C1 segment of cervical spinal cord (tissue), 14 donors: ENCODE data around the gene SEC16B.

Source experiments
- DNase-seq, 14 donors: peaks; one replicate each; lab custom pipeline; 2025; lab: John Stamatoyannopoulos, UW

SEC16B gene

DNA sequence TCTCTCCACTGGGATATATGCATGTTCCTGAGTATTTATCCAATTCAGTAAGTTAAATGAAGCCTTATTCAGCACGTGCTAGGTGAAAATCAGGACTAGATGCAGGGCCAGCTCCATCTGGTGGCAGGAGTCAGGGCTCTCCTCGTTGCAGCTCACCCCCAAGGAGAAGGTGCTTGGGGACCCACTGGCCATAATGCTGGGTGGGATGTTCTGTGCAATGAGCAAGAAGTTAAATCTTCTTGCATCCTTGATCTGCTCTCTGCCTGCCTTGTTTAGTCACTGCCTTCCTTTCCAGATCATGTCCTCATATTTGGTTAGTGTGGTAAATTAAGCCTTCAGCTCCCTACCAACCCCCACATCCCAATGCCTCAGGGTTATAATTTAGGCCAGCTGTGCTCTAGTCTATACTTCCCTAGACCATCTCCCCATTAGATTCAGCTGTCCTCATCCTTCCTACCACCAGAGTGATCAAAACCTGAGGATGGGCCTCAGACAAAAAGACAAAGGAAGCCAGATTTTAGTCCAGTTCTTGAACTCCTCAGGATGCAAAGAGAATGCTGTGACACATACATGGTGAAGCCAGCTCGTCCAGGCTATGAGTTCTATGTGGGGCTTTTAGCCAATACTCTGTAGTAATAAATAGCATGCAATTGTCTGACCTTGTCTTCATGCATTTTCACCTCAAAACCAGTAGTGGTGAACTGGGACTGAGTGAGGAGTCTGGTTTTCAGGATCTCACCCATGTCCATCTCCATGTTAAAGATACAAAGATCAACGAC, 55.9 kb downstream of the SEC16B start:
- DNase-seq: peak in 1 of 14 donors; percentile 4

DNA sequence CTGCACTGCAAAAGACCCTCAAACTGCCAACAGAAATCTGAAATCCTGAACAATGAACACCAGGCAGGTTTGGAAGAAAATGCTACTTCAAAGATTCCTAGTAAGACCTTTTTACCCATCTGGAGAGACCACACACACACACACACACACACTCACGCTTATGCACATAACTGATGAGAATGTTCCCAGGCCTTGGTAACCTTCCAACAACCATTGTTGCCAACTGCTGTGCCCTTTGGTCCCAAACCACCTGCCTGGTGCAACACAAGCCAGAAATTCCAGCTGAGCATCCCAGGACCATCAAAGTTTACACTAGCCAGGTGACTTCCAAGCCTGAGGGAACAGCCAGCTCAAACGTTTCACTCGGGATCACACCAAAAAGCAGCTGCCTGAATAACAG, 56.9 kb downstream of the SEC16B start:
- no peak for DNase-seq

DNA sequence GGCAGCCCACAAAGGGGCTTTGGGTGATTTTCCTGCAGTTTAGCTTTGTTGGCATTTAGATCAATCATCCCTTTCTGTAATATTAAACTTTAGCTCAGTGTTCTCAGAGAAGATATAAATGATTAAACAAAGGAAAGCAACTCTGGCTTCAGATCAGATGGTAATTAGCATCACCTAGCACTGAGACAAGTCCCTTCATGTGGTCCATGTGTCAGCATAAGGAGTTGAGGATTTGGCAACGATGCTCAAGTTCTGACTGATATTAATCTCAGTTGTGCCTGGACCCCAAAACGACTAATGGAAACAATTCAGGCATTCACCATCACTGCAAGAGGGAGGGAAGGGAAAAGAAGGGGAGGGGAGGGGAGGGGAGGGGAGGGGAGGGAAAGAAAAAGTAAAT, 60.4 kb downstream of the SEC16B start:
- DNase-seq: no peak

DNA sequence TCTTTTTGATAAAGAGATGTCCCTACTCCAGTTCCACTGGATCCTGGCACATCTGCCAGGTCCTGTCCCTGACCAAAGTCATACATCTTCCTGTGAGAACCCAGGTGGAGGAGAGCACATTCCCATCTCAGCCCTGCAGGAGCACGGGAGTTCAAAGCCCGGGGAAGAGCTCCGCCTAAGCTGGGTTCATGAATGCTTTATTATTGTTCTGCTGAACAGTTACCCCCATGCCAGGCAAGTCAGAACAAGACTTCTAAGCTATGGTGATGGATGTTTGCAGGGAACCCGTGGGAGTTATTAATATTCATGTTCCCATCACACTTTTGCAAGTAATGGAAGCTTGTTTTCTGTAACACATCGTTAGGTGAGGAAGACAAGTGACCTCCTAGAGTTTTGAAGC, 62.9 kb downstream of the SEC16B start:
- no peak for DNase-seq

DNA sequence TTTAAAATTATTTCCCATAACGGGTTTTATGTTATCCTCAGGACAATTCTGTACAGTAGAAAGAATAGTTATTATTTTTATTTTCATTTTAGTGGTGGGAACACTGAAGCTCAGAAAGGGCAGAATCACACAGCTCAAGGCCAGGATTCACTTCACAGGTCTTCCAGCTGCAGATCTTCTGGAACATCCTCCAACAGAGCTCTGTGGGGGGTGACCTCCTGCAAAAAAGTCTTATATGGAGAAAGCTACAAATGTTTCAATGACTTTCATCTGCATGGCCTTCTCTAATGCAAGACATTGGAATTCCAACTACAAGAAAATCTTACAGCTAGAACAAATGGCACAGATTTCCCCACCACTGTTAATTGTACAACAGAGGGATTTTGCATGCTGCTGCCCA, 64.2 kb downstream of the SEC16B start:
- no peak for DNase-seq

DNA sequence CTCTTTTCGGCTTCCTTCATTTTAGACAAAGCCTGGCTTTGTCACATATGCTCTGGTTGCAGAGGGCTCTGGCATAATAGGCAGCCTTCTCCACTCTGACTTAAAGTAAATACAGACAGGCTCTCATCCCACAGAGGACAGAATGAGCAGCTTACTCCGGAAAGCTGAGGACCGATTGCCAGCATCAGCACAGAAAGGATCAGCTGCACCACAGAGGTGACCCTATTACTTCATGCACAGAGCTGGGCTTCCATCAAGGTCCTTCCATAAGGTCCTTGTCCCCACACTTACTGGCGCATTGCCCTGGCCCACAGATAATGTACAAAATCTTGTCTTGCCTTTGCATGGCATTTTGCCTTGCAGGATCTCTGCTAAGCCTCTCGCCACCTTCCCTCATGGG, 67.6 kb downstream of the SEC16B start:
- peak in 1 of 14 donors; percentile 13 for DNase-seq

DNA sequence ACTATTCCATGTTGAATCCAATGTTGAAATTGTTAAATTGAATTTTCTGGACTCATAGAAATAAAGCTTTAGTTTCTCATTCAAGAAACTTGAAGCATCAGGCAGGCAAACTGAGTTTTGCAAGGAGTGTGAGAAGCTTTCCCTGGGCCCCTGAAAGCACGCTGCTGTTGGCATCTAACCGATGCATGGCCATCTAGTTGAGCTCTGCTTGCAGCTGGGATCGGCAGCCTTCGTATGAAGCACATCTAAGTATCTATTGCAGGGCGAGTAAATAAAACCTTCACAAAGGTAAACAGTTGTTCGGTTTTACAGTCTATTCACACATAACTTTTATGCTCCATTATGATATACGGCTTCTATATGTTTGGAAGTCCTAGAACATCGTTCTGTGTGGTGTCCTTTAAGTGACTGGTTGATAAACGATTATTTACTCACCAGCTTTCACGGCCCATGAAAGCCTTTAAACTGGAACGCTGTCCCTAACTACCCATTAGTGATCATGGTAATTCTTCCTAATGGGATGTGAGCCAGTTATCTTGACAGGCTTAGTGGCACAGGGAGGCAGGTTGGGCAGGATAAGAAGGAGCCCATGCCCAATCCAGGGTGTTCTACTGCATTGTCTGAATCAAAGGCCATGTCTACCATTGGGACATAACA, 71.7 kb downstream of the SEC16B start:
- no peak for DNase-seq

DNA sequence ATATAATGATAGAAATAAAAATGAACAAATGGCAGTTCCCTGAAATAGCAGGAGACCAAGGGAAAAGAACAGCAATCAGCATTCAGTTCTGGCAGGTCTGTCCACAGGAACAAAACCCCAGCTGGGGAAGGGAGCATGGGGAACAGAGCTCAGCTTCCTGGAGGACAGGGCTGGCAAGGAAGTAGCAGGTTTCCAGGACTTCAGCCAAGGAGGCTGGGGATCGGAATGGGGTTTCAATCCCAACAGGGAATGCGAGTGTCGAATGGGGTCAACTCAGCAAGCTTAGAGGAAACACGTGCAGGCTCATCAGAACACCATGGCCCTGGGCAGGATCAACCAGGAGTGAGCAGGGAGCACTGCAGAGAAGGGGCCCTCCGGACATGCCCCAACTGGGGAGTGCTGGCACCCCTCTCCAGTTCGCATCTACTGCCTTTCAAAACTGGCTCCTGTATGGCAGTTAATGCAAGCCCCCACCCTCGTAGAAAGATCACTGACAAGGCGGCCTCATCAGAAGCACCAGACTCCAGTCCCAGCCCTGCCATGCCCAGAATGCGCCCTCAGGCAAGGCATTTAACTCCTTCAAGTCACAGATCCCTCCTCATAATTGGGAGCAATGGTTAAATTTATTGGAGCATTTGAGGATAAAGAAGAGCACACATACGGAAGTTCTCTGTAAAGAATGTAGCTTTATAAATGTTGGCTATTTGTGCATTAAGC, 72.4 kb downstream of the SEC16B start:
- DNase-seq: no peak
